LNCaP clone FGC (cell line): ENCODE measurements around the gene HSPA1B.

ENCODE experiments used
- DNase-seq: peaks from one replicate; pipeline ENCODE4 v3.0.0-alpha.2; 2011; ENCODE audit warnings: low read depth
- H3K4me3 ChIP-seq: 2 replicates; pipeline ENCODE4 v1.5.1; 2011; ENCODE audit warnings: mild to moderate bottlenecking, low read depth, low read length, control low read depth
- TF ChIP-seq, protein P1 (sequence below): IDR thresholded peaks from 2 replicates; pipeline ENCODE4 v1.5.1; 2012; ENCODE audit warnings: mild to moderate bottlenecking; ENCODE audit not compliant: control insufficient read depth, insufficient read depth; ENCODE audit errors: extremely low read depth

Gene HSPA1B

DNA sequence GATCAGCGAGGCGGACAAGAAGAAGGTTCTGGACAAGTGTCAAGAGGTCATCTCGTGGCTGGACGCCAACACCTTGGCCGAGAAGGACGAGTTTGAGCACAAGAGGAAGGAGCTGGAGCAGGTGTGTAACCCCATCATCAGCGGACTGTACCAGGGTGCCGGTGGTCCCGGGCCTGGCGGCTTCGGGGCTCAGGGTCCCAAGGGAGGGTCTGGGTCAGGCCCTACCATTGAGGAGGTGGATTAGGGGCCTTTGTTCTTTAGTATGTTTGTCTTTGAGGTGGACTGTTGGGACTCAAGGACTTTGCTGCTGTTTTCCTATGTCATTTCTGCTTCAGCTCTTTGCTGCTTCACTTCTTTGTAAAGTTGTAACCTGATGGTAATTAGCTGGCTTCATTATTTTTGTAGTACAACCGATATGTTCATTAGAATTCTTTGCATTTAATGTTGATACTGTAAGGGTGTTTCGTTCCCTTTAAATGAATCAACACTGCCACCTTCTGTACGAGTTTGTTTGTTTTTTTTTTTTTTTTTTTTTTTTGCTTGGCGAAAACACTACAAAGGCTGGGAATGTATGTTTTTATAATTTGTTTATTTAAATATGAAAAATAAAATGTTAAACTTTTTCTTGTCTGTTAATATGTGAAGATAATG lies 2.2 kb downstream of the HSPA1B start:
- TF ChIP-seq, protein P1, sequence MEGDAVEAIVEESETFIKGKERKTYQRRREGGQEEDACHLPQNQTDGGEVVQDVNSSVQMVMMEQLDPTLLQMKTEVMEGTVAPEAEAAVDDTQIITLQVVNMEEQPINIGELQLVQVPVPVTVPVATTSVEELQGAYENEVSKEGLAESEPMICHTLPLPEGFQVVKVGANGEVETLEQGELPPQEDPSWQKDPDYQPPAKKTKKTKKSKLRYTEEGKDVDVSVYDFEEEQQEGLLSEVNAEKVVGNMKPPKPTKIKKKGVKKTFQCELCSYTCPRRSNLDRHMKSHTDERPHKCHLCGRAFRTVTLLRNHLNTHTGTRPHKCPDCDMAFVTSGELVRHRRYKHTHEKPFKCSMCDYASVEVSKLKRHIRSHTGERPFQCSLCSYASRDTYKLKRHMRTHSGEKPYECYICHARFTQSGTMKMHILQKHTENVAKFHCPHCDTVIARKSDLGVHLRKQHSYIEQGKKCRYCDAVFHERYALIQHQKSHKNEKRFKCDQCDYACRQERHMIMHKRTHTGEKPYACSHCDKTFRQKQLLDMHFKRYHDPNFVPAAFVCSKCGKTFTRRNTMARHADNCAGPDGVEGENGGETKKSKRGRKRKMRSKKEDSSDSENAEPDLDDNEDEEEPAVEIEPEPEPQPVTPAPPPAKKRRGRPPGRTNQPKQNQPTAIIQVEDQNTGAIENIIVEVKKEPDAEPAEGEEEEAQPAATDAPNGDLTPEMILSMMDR: peak; percentile 29
- DNase-seq: no peak
- H3K4me3 ChIP-seq: peak overlapping the region; percentile 83

DNA sequence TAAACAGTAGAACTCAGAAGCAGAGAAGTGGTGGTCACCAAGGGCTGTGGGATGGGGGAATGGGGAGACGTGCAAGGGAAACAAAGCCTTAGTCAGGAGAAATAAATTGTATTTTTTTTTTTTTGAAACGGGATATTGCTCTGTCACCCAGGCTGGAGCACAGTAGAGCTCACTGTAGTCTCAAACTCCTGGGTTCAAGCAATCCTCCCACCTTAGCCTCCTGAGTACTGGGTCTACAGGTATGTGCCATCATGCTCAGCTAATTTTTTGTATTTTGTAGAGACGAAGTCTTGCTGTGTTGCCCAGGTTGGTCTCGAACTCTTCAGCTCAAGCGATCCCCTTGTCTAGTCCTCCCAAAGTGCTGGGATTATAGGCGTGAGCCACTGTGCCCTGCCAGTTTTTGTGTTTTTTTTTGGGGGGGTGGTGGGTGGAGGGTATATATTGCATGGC lies 3.4 kb downstream of the HSPA1B start:
- no peak for DNase-seq
- TF ChIP-seq, protein P1: no peak
- H3K4me3 ChIP-seq: peak overlapping the region; percentile 83

DNA sequence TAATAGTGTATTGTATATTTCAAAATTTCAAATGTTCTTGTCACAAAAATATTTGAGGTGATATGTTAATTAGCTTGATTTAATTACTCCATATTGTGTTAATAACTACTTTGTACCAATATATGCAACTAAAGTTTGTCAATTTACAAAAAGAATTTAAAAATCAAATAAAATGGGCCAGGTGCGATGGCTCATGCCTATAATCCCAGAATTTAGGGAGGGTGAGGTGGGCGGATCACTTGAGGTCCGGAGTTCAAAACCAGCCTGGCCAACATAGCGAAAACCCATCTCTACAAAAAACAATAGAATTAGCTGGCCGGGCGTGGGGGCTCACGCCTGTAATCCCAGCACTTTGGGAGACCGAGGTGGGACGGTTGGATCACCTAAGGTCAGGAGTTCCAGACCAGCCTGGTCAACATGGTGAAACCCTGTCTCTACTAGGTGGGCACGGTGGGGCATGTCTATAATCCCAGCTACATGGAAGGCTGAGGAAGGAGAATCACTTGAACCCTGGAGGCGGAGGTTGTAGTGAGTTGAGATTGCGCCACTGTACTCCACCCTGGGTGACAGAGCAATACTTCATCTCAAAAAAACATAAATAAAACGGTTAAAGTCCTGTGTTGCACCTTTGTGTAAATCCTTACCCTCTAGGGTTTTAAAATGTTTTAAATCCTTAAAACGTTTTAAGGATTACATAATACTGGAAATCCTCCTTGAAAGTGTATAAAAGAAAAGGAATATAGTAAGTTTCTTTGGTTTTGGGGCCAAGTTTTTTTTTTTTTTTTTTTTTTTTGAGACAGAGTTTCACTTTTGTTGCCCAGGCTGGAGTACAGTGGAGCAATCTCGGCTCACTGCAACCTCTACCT lies 4.0 kb downstream of the HSPA1B start:
- TF ChIP-seq, protein P1: no peak
- no peak for DNase-seq
- H3K4me3 ChIP-seq: peak overlapping the region; percentile 83

DNA sequence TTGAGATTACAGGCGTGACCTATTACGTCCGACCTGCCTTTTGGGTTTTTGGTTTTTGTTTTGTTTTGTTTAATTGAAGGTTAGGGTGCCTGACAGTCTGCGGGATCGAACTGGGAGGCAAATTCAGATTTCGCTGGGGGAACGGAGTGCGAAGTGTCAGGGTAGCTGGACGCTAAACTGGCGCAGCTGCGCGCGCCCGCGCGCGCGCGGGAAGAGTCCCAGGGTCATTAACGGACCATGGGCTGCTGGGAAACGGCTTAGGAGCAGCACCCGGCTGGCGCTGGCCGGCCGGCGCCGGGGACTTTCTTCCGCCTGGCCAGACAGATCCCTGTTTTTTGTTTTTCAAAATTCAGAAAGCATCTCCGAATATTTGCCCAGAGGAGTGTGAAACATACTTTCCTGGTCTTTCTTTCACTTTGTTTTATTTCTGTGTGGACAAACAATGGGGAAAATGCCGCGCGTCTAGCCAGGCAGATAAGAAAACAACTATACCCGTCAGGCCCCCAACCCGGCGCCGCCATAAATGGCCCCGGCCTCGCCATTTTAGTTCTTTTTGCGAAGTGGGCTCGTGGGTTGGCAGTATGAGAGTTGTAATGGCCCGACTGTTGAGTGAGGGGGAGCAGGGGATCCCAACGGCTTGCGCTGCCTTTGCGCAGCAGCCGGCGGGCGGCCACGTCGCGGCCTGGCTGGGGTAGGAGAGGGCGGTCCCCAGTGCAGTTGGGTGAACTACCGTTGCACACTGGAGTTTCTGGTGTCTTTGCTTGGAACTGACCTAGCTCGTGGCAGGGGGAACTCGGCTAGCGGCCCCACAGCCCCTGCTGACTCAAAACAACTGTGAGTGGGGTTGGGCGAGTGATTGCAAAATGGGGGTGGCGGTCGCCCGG lies 7.1 kb downstream of the HSPA1B start:
- H3K4me3 ChIP-seq: peak overlapping the region; percentile 80
- DNase-seq: peak; percentile 63
- TF ChIP-seq, protein P1: no peak

DNA sequence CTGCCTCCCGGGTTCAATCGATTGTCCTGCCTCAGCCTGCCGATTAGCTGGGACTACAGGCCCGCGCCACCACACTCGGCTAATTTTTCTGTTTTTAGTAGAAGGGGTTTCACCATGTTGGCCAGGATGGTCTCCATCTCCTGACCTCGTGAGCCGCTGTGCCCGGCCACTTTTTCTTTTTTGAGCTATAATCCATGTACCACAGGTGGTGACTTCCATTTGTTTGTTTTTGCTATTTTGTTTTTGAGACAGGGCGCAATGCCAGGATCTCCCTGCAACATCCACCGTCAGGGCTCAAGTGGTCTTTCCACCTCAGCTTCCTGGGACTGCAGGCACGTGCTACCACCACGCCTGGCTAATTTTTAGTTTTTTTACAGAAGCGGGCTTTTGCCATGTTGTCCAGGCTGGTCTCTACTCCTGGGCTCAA lies 8.5 kb downstream of the HSPA1B start:
- TF ChIP-seq, protein P1: no peak
- H3K4me3 ChIP-seq: peak overlapping the region; percentile 80
- no peak for DNase-seq

DNA sequence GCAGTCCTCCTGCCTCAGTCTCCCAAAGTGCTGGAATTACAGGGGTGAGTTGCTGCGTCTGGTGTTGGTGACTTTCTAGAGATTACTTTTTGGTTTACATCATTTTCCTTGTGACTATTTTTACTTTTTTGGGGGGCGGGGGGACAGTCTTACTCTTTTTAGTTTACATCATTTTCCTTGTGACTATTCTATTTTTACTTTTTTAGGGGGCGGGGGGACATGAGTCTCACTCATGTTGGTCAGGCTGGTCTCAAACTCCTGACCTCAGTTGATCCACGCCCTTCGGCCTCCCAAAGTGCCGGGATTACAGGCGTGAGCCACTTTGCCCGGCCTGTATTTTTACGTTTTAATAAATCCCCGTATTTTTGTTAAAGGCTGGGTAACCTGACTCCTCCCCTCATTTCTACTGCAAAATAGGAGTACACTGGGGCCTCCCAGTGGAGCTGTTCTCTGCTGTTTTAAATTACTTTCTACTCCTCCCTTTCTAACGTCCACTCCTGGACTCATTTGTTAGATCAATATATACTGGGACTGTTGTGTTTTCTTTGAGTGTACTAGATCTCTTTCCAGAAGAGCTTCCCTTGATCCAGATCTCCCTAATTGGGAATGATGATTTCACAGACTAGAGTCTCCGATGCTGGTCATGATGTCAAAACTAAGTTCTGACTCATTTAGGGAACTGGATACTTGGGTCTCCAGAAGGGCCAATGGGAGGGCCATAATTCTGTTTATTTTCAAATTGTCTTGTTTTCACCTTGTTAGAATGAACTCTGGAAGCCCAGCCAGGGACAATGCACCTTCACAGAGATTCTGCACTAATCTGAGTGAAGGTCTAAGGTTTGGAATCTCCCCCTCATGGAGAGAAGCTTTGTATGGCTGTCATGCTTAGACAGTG lies 9.2 kb downstream of the HSPA1B start:
- no peak for DNase-seq
- TF ChIP-seq, protein P1: peak; percentile 19; the same call in 1 of the 2 replicates
- H3K4me3 ChIP-seq: peak overlapping the region; percentile 80
